Subcutaneous adipose tissue (tissue), 4 donors: ENCODE measurements around the gene LAMA3. TPM values are rescaled to one million over a fixed set of nuclear protein-coding genes. Genes with fewer than 3 reads are reported as not detected.

Source experiments
- total RNA-seq, 4 donors: library from RNA; depleted of rRNA; stranded (reverse); fragments of >200 nt; gene quantifications; one replicate each; pipeline ENCODE4 v1.1.0, GENCODE V29; 2016
- TF ChIP-seq, protein P1 (sequence below): fragments of 450-650 bp; IDR thresholded peaks from one replicate; pipeline ENCODE4 v1.5.1; 2016; ENCODE audit warnings: low read depth, mild to moderate bottlenecking, control low read depth, antibody characterized with exemption, moderate library complexity

LAMA3 gene
- total RNA-seq, 4 donors from 2014 or later, result 23.3 to 34.9 (median 28.4) TPM

DNA sequence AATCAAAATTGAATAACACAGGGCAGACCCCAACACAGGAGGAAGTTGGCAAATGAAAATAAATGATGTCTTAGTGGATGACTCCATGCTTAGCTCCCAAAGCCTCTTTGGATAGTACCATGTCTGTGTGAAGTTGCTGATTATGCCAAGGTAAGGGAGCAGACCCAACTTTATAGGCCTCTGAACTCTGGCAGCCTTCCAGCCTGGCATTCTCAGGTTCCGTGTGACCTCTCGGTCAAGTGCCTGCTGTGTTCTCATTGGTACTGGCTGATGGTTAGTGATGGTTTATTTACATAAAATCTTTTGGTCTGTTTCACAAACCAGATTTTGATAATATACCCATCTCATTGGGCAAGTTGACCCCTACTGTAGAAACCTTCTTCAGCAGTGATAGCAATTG, 213.1 kb downstream of the LAMA3 start:
- TF ChIP-seq, protein P1, sequence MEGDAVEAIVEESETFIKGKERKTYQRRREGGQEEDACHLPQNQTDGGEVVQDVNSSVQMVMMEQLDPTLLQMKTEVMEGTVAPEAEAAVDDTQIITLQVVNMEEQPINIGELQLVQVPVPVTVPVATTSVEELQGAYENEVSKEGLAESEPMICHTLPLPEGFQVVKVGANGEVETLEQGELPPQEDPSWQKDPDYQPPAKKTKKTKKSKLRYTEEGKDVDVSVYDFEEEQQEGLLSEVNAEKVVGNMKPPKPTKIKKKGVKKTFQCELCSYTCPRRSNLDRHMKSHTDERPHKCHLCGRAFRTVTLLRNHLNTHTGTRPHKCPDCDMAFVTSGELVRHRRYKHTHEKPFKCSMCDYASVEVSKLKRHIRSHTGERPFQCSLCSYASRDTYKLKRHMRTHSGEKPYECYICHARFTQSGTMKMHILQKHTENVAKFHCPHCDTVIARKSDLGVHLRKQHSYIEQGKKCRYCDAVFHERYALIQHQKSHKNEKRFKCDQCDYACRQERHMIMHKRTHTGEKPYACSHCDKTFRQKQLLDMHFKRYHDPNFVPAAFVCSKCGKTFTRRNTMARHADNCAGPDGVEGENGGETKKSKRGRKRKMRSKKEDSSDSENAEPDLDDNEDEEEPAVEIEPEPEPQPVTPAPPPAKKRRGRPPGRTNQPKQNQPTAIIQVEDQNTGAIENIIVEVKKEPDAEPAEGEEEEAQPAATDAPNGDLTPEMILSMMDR, result no peak

DNA sequence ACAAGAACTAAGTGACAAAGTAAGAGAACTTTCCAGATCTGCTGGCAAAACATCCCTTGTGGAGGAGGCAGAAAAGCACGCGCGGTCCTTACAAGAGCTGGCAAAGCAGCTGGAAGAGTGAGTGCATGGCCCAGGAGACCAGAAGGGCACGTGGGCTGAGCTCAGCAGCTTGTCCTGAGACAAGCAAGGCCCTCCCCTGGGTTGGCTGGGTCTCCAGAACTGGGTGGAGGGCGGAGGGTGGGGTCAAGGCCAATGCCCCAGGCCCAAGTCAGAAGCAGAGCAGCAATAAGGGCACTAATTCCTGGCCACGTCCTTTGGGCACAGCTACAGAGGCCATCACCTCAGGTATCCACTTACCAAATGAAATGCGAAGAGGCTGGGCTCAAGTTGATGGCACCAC, 214.7 kb downstream of the LAMA3 start:
- TF ChIP-seq, protein P1, result no peak

DNA sequence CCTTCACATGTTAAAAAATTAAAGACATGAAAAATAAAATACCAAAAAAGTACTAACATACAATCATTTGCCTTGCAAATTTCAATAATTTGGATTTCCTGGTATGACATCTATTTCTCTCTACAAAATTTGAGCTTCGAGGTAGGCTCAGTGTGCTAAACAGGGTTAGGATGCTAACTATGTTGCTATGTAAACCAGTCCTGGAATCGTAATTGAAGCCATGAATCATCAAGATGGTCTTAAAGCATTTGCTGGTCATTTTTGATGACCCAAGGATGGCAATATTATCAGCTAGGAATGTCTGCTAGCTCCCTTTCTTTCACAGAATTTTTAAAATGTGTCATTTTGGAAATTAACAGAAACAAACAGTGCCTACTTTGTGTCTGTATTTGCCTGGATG, 217.4 kb downstream of the LAMA3 start:
- TF ChIP-seq, protein P1, result no peak

DNA sequence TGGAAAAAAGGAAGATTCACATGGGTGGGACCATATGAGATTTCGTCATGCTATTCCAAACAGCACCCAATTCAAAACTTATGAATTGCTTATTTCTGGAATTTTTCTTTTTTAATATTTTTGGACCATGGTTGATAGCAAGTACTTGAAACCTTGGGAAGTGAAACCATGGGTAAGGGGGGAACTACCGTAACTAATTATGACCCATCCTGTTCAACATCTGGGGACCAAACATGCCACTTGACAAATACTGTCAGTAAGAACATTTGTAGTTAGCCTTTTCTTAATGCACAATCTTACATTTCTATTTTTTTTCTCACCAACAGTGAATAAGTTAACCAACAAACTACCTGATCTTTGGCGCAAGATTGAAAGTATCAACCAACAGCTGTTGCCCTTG, 219.6 kb downstream of the LAMA3 start:
- TF ChIP-seq, protein P1, result no peak

DNA sequence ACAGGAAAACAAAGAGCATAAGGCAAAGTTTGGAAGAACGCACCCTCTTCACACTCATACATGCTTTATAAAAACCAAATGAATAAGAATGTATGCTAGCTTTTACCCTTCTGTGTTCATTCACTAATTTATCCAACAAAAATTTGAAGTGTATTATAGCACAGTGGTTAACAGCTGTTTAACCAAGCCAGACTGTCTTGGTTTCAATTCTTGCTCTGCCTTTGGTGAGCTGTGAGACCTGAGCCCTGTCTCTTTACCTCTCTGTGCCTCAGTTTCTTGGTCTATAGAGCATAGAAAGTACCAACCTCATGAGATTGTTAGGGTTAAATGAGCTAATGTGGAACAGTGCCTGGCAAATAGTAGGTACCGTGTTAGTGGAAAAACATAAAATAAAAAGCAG, 220.8 kb downstream of the LAMA3 start:
- TF ChIP-seq, protein P1, result no peak

DNA sequence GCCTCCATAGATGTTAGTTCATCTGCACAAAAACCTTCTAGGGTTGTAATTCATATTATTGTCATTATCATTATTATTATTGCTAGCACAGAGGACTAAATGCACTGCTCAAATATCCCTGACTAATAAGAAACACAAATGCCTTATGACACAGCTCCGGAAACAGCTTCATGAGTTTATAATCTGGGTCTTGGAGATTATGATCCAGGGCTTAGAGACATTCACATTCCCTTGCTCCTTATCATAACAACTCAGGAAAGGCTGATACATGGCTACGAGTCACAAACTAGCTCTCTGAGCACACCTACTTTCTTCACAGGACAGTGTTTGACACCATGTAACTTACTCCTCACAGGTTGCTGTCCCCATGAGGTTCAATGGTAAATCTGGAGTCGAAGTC, 223.1 kb downstream of the LAMA3 start:
- TF ChIP-seq, protein P1, result no peak

DNA sequence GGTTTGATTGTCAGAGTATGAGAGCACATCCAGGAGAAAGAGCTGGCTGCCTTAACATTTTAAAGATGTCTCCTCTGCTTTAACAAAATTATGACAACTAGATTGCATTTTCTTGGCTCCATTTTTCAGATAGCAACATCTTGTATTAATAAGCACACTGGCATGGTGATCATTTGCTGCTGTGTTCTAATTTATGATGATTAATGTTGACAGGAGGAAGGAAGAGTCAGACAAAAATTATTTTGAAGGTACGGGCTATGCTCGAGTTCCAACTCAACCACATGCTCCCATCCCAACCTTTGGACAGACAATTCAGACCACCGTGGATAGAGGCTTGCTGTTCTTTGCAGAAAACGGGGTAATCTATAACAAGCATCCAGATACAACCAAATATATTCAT, 227.1 kb downstream of the LAMA3 start:
- TF ChIP-seq, protein P1, result no peak
